Measurements from ENCODE around the gene LRRTM2.

The LRRTM2 gene, protein sequence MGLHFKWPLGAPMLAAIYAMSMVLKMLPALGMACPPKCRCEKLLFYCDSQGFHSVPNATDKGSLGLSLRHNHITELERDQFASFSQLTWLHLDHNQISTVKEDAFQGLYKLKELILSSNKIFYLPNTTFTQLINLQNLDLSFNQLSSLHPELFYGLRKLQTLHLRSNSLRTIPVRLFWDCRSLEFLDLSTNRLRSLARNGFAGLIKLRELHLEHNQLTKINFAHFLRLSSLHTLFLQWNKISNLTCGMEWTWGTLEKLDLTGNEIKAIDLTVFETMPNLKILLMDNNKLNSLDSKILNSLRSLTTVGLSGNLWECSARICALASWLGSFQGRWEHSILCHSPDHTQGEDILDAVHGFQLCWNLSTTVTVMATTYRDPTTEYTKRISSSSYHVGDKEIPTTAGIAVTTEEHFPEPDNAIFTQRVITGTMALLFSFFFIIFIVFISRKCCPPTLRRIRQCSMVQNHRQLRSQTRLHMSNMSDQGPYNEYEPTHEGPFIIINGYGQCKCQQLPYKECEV

DNA sequence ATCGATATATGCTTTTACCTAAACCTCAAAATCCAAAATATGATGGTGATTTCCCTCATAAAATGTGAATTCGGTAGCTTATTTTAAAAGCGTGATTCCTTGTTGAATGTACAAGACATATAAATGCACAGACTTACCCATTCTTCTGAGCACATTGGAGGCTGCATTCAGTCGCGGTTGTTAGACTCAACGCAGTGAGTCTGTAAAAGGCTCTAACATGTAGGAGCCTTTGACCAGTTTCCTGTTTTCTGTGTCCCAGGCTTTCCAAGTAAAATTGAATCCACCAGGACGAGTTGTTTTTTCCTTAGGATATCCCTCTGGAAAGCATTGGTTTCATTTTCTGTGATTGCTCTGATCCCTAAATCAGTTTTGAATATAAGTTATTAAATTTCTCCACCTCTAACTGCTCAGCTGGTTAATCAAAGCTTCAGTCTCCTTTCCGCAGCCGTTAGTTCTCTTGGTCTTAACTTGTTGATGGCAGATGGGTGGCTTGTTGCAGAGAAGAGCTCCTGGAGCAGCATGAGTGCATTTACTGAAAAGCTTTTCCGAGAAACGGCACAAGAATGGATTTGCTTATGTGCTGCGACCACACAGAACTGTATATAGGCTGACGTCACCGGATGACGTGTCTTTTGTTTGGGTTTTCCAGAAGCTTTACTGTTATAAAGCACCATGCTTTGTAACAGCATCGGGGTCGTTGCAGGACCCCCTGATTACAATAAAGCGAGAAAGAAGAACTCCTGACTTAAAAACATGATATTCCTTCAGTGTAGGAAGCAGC is at the start of gene LRRTM2:
LRRTM2 (minus strand) TSS at position 565 of the 781 bp plus-strand sequence; CDS start at position 141, 424 bp downstream.
- peak; percentile 41 for DNase-seq (ENCODE audit: low spot score)

DNA sequence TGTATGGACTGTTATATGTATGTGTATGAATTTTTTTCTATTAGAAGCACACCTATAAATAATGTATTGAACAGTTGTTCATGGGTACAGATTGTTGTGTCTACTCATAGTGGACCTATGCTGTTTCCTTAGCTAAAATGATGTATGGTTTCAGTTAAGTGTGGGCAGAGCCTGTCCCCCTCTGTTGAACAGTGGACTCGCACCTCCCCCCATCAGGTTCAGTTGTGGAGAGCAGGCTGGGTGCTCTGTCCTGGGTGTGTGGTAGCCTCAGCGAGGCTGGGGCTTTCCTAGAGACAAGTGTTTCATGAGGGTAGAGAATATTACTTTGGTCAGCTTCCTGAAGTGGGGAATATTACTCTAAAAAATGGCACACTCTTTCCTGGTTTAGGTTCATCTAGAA is 47.4 kb upstream of the LRRTM2 start:
- DNase-seq (ENCODE audit: low spot score): no peak

GRCh38 chr5:138921362-138921761 is 46.2 kb upstream of the LRRTM2 start:
- DNase-seq (ENCODE audit: low spot score): peak; percentile 35

GRCh38 chr5:138920181-138920580 is 45.0 kb upstream of the LRRTM2 start:
- DNase-seq (ENCODE audit: low spot score): no peak

DNA sequence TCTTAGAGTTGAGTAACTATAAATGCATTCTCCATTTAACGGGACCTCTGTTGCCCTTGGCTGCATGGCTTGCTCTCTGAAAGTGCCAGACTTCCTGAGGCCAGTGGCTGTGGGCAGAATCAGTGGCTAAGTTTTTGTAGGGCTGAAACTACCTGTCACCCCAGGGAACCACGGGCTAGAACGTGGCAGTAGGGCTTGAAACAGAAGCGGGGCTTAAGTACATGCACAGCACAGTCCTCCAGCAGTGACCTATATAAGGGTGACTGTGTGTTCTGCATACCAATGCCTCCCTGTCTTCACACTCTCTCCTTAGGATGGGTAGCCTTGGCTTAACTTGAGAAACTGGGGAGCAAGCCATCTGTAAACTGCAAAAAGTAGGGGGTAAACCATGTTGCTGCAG is 43.6 kb upstream of the LRRTM2 start:
- DNase-seq (ENCODE audit: low spot score): no peak

DNA sequence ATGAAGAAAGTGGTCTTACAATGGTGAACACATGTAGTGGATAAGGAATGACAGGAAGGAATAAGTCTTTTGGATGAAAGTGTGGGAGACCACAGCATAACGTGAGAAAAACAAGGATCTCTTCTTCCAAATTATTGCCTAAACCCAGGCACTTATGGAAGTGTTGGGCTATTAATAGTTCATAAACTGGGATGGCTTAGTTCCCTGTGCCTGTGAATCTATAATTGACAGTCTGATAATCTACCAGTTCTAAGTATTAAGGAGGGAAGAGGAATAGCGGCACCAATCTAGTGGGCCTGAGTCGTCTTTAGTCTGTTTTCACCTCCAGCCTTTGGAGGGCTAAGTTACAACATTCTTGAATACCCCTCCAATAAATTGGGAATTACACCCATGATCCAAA is 39.2 kb upstream of the LRRTM2 start:
- DNase-seq (ENCODE audit: low spot score): no peak

DNA sequence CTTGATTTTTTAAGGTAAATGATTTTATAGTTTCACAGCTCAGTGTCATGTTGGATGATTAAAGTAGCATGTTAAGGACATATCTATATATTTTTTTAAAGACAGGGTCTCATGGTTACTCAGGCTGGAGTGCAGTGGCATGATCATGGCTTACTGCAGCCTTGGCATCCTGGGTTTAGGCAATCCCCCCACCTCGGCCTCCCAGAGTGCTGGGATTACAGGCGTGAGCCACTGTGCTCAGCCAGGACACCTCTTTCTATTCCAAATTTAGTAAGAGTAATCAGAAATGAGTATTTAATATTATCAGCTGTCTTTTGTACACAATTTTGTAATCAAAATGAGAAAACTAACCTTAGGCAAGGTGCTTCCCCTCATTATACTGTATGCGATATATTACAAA is 38.6 kb upstream of the LRRTM2 start:
- DNase-seq (ENCODE audit: low spot score): no peak

DNA sequence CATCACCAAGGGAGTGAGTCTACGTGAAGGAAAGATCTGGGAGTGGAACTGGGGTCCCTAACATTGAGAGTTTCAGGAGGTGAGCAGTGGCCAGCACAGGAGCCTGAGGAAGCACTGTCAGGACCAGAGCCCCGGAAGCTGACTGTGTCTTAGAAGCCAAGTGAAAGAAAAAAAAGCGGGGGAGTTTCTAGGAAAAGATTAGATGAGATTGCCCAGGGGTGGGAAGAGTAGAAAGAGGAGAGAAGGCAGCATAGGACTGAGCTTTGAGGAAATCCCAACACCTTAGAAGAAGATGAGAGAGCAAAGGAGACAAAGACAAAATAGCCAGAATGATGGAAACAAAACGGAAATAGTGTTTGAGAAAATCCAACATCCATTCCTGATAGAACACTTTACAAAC is 37.0 kb upstream of the LRRTM2 start:
- DNase-seq (ENCODE audit: low spot score): no peak

DNA sequence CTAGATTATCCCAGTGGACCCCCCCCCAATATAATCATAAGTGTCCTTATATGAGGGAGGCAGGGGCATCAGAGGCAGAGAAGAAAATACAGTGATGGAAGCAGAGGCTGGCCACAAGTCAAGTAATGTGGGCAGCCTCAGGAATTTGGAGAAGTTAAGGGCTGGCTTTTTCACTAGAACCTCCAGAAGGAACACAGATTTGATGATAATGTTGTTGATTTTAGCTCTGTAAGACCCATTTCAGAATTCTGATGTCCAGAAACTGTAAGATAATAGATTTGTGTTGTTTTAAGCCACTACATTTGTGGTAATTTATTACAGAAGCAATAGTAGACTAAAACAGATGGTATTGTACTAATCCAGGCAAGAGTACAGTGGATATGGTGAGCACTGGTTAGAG is 36.3 kb upstream of the LRRTM2 start:
- no peak for DNase-seq (ENCODE audit: low spot score)

DNA sequence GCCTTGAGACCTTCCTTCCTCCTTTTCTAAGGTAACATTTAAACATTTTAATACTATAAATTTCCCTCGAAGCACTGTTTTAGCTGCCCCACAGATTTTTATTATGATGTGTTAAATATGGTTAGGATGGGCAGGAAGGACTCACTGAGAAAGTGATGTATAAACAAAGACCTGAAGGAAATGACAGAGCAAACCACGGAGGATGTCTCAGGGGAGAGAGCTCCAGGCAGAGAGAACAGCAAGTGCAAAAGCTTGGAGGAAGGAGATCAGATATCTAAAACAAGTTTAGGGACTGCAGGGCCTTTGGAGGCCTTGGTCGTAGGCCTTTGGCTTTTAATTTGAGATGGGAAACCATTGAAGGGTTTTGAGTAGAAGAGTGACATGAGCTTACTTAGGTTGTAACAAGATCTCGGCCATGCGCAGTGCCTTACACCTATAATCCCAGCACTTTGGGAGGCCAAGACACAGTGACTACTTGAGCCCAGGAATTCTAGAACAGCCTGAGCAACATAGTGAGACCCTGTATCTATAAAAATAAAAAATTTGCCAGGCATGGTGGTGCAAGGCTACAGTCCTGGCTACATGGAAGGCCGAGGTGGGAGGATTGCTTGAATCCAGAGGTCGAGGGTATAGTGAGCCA is 35.5 kb upstream of the LRRTM2 start:
- DNase-seq (ENCODE audit: low spot score): peak; percentile 35

- DNase-seq (ENCODE audit: low spot score): no peak
These were observed 34.6 kb upstream of the LRRTM2 start for GRCh38 chr5:138909734-138910133.

DNA sequence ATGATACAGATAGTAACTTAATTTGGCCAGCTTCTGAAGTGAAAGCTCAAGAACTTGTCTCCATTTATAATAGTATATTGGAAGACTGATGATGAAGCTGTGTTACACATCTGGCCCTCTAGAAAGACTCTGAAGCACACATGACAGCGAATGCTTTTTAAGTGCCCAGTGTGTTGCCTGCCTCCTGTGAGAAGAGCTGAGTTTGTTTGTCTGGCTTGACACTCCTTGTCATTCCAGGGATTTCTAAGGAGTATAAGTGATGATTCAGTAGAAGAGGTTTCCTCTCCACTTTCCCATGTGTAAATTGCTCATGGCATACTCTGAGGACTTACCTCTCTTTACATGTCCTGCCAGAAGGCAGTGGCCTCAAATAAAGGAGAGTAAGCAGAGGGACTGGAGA is 30.4 kb upstream of the LRRTM2 start:
- peak; percentile 86 for DNase-seq (ENCODE audit: low spot score)

DNA sequence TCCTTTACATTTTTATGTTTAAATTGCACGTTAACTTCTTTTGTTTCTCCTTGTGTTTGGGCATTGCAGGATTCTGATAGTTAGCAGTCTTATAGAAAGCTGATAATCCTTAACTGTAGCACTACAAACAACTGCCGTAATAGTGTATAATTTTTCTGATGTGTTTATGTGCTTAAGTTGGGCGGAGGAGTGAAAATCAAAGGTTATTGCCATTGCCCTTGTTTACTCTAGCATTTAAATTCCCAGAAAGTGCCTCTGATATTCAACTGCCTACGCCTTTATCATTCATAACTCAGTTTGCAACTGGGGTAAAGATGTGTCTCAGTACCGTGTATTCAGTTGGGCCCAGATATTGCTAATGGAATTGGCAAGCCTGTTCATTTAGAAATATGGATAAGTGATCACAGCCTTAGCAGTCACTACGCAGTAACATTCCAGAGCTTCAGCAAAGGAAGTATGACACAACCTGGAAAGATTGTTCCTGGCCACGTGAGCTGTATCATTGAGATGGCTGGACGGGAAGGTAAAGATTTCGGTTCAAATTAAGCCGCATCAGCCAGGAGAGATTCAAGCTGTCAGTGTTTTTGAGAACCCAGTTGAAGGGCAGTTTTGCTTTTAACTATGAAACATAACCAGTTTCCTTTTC is 28.1 kb upstream of the LRRTM2 start:
- peak; percentile 59 for DNase-seq (ENCODE audit: low spot score)

DNA sequence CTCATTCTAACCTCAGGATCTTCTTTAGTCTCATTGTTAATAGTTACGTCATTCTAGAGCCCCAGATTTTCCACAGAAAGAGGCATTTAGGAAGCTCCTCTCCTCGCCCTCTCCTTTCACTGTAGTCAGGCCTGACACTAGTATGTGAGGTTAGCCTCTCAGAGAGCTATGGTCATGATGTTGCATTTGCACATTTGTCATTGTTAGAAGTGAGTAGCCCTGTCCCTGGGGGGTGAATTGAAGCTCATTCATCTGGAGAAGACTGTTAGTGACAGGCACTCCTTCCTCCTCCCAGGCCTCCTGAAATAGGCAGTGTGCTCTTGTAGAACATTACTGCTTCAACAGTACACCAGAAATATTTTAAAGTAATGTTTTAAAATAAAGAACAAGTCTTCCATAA is 26.6 kb upstream of the LRRTM2 start:
- DNase-seq (ENCODE audit: low spot score): peak; percentile 75

- DNase-seq (ENCODE audit: low spot score): peak; percentile 50
These were observed 25.3 kb upstream of the LRRTM2 start for GRCh38 chr5:138900281-138900965.

DNA sequence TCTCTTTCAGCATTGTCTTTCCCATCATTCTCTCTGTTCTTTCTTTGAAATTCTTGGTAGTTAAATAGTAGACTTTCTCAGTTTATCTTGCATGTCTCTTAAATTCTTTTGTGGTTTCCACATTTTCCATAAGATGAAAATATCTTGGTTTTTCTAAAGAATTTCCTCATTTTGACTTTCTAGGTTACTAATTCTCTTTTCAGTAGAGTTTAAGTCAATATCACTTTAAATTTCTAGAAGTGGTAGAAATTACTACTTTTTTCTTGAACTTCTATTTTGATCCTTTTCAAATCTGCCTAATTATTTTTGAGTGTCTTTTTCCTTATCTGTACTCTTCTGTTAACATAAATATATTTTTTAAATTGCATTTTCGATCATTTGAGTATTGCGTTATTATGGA is 23.6 kb upstream of the LRRTM2 start:
- no peak for DNase-seq (ENCODE audit: low spot score)

DNA sequence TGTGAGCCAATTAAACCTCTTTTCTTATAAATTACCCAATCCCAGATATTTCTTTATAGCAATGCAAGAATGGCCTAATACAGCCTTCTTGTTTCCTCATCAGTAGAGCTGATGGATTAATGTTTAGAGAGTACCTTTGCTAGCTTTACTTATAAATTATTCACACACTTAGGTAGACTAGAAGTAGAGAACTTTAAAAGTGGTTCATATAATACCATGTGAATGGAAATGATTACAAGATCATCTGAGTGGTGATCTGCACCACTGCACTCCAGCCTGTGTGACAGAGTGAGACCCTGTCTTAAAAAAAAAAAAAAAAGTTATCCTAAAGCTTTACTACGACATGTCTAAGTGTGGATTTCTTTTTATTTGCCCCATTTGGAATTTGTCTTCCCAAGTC is 23.2 kb upstream of the LRRTM2 start:
- DNase-seq (ENCODE audit: low spot score): peak; percentile 7

DNA sequence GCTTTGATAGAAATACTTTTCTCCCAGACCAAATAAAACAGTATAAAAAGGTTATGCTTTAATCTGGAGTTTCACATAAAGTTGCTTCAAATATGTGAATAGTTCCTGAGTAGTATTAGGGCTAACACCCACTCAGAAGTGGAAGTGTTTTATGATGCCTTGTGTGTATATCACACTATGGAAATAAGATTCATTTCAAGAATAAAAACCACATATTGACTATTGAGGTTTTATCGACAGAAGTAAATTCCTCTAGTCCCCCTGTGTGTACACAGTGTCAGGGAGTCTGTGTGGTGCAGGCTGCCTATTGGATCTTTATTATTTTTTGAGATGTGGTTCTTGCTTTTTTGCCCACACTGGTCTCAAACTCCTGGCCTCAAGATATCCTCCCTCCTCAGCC is 20.8 kb upstream of the LRRTM2 start:
- DNase-seq (ENCODE audit: low spot score): no peak

DNA sequence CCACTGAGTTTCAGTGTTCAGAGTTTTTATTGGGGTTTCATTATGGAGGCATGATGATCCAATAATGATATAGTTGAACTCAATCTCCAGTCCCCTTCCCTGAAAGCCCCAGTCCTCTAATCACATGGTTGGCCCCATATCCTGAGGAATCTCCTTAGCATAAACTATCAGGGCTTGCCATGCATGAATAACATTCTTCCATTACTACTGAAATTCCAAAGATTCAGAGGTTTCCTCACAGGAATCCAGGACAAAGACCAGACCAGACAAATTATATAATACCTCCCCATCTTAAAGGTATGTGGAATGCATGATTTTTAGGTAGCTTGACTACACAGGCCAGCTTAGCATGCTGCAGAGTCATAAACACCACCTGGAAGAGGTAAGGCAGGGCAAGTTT is 15.5 kb upstream of the LRRTM2 start:
- DNase-seq (ENCODE audit: low spot score): peak; percentile 57

GRCh38 chr5:138889994-138890393 is 14.9 kb upstream of the LRRTM2 start:
- no peak for DNase-seq (ENCODE audit: low spot score)

DNA sequence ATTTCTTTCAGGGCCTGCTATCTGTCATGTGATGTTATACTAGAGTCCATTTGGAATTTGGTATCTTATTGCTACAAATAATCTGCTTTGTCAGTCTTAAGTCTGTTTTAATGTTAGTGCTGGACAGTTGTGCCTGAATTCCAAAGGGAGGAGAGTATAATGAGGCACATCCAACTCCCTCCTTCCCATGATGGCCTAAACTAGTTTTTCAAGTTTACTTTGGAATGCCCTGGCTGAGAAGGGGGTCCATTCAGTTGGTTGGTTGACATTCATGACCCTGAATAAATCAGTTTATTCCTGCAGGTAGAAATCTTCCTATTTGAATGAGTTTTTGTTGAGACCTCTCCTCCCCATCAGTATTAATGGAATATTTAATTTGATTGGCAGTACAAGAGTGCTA is 9.4 kb upstream of the LRRTM2 start:
- no peak for DNase-seq (ENCODE audit: low spot score)

GRCh38 chr5:138884094-138884493 is 9.0 kb upstream of the LRRTM2 start:
- DNase-seq (ENCODE audit: low spot score): no peak

Data from kidney tubule cell (primary cell).